Ishikawa (cell line): ENCODE results near the gene OR6S1.

Experiments
- CEBPB ChIP-seq: IDR thresholded peaks from 2 replicates; pipeline ENCODE4 v1.6.1; 2012
- CREB1 ChIP-seq: IDR thresholded peaks from 2 replicates; pipeline ENCODE4 v1.6.1; 2012; ENCODE audit warnings: low read depth
- EGR1 ChIP-seq: IDR thresholded peaks from 2 replicates; pipeline ENCODE4 v1.6.1; 2012
- EP300 ChIP-seq: IDR thresholded peaks from 2 replicates; pipeline ENCODE4 v1.6.1; 2012; ENCODE audit warnings: borderline replicate concordance
- FOXM1 ChIP-seq: IDR thresholded peaks from 2 replicates; pipeline ENCODE4 v1.6.1; 2012; ENCODE audit warnings: low read depth, borderline replicate concordance
- NFIC ChIP-seq: IDR thresholded peaks from 2 replicates; pipeline ENCODE4 v1.6.1; 2012
- RAD21 ChIP-seq: IDR thresholded peaks from 2 replicates; pipeline ENCODE4 v1.6.1; 2012; ENCODE audit warnings: low read depth
- TAF1 ChIP-seq: IDR thresholded peaks from 2 replicates; pipeline ENCODE4 v1.6.1; 2012; ENCODE audit warnings: low read depth, mild to moderate bottlenecking
- TCF12 ChIP-seq: IDR thresholded peaks from 2 replicates; pipeline ENCODE4 v1.6.1; 2012; ENCODE audit warnings: low read depth
- TEAD4 ChIP-seq: IDR thresholded peaks from 2 replicates; pipeline ENCODE4 v1.6.1; 2012
- YY1 ChIP-seq: IDR thresholded peaks from 2 replicates; pipeline ENCODE4 v1.6.1; 2012; ENCODE audit warnings: low read depth
- ZBTB7A ChIP-seq: IDR thresholded peaks from 2 replicates; pipeline ENCODE4 v1.6.1; 2012; ENCODE audit warnings: low read depth
- TF ChIP-seq, protein P1 (sequence below): IDR thresholded peaks from 2 replicates; pipeline ENCODE4 v1.6.1; 2012
- TF ChIP-seq, protein P2 (sequence below): IDR thresholded peaks from 2 replicates; pipeline ENCODE4 v1.6.1; 2012; ENCODE audit warnings: low read depth, mild to moderate bottlenecking
- TF ChIP-seq, protein P3 (sequence below): IDR thresholded peaks from 2 replicates; pipeline ENCODE4 v1.6.1; 2012

Gene OR6S1

DNA sequence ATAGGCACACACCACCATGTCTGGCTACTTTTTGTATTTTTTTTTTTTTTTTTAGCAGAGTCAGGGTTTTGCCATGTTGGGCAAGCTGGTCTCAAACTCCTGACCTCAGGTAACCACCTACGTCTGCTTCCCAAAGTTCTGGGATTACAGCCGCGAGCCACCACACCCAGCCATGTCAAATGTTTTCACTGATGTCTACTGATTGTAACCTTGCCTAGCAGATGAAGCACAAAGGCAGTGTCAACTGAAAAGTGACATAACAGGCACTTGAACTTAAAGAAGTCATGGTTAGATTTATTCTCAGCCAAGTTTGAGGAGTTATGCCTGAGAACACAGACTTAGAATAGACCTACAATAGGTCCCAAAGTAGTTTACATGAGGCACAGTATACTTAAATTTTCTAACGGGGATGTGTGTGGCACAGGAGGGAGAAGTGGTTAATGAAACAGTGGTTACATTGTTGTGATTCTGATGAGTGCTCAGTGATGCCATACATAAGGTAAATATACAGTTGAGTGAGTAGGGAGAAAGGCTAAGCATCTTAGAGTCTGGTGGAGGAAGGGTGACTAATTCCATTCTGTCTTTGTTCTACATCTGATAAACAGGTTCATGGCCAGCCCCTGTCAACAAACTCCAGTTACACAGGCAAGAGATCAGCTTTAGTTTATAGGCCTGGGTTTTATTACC lies 30.2 kb upstream of the OR6S1 start:
- TF ChIP-seq CREB1 (no peak), ZBTB7A (no peak), TCF12 (no peak), TAF1 (no peak), YY1 (no peak), EGR1 (no peak)
- TF ChIP-seq, protein P1, sequence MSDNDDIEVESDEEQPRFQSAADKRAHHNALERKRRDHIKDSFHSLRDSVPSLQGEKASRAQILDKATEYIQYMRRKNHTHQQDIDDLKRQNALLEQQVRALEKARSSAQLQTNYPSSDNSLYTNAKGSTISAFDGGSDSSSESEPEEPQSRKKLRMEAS: no peak
- TF ChIP-seq, protein P2, sequence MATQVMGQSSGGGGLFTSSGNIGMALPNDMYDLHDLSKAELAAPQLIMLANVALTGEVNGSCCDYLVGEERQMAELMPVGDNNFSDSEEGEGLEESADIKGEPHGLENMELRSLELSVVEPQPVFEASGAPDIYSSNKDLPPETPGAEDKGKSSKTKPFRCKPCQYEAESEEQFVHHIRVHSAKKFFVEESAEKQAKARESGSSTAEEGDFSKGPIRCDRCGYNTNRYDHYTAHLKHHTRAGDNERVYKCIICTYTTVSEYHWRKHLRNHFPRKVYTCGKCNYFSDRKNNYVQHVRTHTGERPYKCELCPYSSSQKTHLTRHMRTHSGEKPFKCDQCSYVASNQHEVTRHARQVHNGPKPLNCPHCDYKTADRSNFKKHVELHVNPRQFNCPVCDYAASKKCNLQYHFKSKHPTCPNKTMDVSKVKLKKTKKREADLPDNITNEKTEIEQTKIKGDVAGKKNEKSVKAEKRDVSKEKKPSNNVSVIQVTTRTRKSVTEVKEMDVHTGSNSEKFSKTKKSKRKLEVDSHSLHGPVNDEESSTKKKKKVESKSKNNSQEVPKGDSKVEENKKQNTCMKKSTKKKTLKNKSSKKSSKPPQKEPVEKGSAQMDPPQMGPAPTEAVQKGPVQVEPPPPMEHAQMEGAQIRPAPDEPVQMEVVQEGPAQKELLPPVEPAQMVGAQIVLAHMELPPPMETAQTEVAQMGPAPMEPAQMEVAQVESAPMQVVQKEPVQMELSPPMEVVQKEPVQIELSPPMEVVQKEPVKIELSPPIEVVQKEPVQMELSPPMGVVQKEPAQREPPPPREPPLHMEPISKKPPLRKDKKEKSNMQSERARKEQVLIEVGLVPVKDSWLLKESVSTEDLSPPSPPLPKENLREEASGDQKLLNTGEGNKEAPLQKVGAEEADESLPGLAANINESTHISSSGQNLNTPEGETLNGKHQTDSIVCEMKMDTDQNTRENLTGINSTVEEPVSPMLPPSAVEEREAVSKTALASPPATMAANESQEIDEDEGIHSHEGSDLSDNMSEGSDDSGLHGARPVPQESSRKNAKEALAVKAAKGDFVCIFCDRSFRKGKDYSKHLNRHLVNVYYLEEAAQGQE: no peak
- TF ChIP-seq, protein P3, sequence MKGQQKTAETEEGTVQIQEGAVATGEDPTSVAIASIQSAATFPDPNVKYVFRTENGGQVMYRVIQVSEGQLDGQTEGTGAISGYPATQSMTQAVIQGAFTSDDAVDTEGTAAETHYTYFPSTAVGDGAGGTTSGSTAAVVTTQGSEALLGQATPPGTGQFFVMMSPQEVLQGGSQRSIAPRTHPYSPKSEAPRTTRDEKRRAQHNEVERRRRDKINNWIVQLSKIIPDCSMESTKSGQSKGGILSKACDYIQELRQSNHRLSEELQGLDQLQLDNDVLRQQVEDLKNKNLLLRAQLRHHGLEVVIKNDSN: no peak

DNA sequence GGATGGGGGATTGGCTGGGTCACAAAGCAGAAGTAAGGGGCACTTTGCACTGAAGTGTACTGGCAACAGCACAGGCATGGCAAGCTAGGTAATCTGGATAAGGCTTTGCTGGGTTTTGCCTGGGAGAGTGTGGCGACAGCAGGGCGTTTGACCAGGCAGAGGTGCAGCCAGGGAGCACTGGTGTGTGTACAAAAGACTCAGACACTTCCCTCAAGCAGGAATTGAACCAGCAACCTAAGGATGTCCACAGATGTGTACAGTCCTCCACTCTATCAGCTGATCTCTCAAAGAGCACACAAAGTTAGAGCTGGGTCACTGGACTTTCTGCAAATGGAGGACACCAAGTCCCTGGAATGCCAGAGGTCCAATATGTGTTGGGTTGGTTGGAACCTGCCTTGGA lies 27.5 kb upstream of the OR6S1 start:
- TF ChIP-seq TEAD4: no peak
- no peak for TF ChIP-seq TCF12
- TF ChIP-seq ZBTB7A: no peak
- TF ChIP-seq, protein P1: no peak

DNA sequence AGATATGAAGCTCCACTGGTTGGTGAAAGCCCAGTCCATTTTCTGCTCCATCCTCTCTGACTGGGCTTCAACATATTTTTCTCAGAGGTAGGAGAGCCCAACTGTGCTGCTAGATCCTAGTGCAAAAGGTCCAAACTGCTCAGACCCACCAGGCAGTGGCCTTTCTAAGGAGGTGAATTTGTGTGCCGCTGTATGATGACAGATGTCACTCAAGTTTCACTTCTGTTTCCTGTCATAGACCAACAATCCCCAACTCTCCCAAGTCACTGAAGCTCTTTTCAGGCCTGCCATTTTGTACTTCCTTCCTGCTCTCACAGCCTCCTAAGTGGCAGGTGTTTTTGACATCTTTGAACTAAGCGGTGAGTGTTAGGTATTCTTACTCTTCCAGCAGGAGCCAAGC lies 26.5 kb upstream of the OR6S1 start:
- no peak for TF ChIP-seq EGR1
- TF ChIP-seq, protein P1: no peak
- no peak for TF ChIP-seq RAD21
- no peak for TF ChIP-seq NFIC
- no peak for TF ChIP-seq ZBTB7A
- no peak for TF ChIP-seq TEAD4
- TF ChIP-seq CREB1: no peak
- no peak for TF ChIP-seq TAF1
- TF ChIP-seq, protein P2: no peak
- no peak for TF ChIP-seq CEBPB
- no peak for TF ChIP-seq EP300
- no peak for TF ChIP-seq FOXM1
- TF ChIP-seq, protein P3: no peak
- no peak for TF ChIP-seq TCF12
- TF ChIP-seq YY1: no peak

DNA sequence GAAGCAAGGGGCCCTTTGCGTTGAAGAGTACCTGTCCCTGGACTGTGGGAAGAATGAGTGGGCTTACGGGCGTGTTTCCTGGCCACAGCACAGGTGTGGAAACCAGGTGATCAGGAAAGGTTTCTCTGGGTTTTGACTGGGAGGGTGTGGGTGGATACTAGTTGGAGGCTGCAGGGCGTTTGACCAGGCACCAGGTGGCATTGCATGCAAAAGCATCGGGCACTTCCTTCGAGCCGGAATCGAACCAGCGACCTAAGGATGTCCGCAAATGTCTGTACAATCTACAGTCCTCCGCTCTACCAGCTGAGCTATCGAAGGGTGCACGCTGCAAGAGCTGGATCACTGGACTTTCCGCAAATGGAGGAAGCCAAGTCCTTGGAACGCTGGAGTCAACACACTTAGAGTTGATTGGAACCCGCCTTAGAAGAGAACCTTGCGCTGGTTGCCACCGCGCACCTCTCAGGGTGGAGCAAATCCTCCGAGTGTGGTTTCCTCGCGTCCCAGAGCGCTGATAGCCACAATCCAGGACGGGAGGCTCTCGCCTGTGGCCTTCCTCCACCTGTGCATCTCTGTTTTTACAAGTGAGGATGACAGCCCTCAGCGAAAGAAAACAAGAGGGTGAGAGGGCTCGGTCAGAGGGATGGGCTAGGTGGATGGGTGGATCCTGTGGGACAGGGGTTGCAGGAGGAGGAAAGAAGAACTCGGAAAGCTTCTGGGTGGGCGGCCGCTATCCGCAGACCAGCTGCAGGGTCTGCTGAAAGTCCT lies 21.7 kb upstream of the OR6S1 start:
- TF ChIP-seq TEAD4 (peak; percentile 30; the same call in 1 of the 2 replicates), YY1 (no peak), FOXM1 (no peak), RAD21 (peak; percentile 63)

DNA sequence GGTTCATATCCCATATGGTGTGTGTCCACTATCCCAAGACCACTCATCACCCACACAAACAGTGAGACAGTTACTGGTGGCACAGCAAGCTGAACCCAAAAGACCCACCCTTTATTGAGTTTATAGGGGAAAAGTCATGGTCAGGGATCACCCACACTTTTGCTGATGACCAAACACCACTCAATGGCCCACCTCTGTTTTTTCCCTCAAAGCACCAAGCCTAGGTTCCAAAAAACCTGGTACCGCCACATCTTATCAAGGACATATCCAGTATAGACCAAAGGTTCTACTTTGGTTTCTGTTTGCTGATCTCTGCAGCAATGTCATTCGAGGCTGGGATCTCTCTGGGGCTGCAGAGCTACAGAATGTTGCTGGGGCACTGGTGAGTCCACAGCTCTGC lies 19.7 kb upstream of the OR6S1 start:
- TF ChIP-seq EGR1 (no peak), RAD21 (no peak), CREB1 (no peak), CEBPB (no peak), FOXM1 (no peak)
- TF ChIP-seq, protein P2: no peak
- TF ChIP-seq, protein P3: no peak
- TF ChIP-seq, protein P1: no peak
